GM18526 (cell line): ENCODE results near the gene ELOVL3.

Experiments used
- POLR2A ChIP-seq: IDR thresholded peaks from 3 replicates; pipeline ENCODE4 v1.6.1; 2011; ENCODE audit not compliant: insufficient read length; ENCODE audit errors: extremely low read depth

Gene ELOVL3

GRCh38 chr10:102274062-102274461, 48.0 kb downstream of the ELOVL3 start:
- no peak for TF ChIP-seq POLR2A

DNA sequence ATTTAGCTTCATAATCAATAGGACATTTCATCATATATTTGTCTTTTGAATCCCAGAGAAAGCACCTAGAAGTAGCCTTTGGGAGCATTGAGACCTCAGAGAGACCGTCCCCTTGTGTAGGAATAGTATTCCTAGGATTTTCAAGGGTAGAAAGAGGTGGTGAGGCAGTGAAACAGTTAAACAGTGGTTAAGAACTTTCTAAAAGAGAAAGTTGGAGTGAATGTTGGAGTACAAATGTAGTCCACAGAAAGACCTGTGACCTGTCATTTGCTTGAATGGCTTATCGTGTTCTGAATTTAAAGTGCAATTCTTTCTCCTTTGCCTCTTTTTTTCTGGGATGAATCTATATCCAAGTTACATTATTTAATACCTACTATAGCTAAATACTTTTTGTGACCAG, 49.2 kb downstream of the ELOVL3 start:
- no peak for TF ChIP-seq POLR2A

DNA sequence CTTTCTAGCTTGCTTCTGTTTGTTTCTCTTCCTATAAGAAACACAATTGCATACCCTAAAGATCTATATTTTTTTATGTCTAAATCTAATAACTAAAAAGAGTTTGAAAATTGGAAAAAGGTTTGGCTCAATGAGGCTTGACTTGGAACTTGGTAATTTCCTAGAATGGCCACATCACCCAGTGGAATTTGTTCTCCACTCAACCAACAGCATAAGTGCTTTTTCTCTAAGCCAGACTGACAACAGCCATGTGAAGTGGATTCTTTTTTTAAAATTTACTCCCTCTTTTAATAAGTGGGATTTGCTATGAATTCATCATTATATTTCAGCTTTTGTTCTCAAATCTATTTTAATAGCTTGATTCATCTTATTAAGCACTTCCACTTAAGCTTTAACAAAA, 53.0 kb downstream of the ELOVL3 start:
- no peak for TF ChIP-seq POLR2A
